ENCODE results near the gene PDE4D.

The PDE4D gene

DNA sequence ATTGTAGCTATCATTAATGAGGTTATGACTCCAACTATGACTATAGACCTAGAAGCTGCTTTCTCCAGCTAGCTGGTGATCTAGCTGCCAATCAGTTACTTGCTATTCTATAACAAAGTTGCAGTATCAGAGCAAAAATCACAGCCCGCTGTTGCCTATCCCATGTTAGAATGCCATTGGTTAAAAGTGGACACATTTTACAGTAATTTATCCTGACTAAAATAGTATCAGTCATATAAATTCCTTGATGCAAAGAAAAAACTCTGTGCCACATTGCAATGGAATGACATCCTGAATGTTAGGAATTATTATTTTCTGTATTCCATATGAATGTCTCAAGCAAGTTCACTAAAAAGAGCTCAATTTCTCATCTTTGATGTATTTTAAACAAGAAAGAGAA is 626.5 kb downstream of the PDE4D start:
- DNase-seq = no peak

DNA sequence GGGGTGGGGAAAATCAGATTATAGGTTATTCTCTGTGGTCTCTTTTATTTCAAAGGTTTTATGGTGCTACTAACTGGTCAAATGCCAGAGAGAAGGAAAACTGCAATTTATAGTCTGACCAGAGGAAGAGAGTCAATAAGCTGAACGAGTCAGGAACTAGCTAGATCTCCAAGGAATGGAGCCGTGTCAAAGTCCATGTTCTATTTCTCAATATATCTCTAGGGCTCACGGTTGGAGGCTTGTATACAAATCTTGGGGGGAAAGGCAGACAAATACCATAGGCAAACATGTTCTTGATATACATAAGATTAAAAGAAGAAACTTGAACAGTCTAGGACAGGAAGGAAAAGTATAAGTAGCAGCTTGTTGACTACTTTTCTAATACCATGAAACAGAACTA is 627.1 kb downstream of the PDE4D start:
- no peak for DNase-seq

- no peak for DNase-seq
These were observed 628.8 kb downstream of the PDE4D start for GRCh38 chr5:59264639-59265245.

DNA sequence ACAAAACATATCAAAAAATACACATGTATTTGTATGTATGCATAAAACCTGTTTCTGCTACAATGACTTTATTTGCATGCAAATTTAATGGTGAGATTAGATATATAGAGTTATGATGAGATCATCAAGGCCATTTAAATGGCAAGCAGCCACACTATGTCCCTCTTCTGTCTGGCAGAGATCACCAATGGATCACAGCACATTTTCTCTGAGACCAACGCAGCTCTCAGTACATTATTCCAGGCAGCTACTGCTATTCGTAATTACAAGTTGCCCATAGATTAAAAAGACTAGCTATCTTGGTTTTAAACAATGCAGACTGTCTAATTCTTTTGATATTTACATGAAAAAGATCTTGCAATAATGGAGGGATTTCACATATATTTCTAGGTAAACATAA is 629.5 kb downstream of the PDE4D start:
- no peak for DNase-seq

GRCh38 chr5:59261969-59262368 is 631.6 kb downstream of the PDE4D start:
- no peak for DNase-seq

DNA sequence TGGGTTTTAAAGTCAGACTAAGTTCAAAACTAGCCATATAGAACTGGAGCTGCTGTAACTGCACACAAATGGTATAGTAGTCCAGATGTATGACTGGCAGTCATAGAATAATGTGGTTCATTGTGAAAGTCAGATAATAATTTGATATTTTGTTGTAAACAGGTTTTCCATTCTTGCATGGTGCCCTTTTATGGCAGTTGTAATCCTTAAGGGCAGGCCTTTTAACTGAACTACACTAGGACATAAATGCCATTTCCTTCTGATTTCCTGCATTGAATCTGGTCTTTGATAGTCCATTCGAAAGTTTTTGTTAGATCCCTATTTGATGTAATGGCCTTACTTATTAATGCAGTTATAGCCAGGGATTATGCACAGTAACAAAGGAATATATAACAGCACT is 632.6 kb downstream of the PDE4D start:
- no peak for DNase-seq

- DNase-seq = no peak
These were observed 633.3 kb downstream of the PDE4D start for GRCh38 chr5:59260200-59260599.

GRCh38 chr5:59259237-59259636 is 634.3 kb downstream of the PDE4D start:
- no peak for DNase-seq

DNA sequence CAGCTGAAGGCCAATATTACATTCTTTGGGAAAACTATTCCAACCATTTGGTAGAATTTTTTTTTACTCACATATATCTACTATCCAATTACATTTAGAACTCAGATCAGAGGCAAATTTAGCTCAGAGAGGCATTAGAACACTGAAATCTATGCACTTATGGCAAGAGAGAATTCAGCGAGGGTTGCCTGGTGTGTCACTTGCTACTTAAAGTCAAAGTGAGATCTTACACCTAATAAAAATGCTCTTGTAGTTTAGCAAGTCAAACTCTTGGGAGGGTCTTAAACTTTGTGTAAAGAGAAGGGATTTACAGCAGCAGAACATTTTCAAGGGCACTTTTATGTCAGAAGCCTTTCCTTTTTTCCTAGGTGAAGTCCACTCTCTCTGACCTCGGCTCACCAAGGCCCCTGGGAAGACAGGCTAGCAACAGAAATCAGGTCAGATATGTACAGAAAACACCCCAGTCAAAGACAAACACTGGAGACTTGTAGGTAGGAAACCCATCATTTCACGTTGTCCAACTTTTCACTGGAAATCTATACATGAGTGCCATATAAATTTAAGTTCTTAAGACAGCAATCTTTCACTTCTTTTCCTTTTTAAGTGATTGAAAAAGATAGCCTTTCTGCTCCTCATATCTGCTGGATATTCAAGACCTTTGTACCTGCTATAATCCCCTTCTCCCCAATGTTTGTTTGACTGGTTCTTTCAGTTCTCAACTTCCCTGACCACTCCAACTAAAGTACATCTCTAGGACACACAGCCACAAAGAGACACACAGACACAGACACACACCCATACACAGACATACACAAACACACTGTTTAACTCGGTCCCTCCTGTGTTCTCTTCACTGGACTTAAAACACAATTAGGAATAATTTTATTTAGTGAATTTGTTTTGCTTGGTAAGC is 635.8 kb downstream of the PDE4D start:
- no peak for DNase-seq

DNA sequence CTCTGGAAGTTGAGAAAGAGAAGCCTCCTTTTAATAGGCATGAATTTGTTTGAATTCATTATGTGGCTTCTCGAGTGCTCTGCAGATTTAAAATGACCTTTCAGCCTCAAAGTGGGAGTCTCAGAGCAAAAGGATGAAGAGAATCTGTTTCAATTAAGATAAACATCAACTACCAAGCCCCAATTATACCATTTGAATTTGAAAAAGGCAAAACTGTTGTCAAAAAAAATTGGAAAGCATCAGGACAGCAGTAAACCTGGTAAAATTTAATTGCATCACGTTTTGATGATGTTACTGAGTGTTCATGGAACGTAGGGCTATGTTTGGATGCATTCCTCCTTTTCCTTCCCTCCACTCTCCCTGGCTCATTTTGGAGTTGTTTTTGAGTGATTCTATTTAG is 637.2 kb downstream of the PDE4D start:
- no peak for DNase-seq

DNA sequence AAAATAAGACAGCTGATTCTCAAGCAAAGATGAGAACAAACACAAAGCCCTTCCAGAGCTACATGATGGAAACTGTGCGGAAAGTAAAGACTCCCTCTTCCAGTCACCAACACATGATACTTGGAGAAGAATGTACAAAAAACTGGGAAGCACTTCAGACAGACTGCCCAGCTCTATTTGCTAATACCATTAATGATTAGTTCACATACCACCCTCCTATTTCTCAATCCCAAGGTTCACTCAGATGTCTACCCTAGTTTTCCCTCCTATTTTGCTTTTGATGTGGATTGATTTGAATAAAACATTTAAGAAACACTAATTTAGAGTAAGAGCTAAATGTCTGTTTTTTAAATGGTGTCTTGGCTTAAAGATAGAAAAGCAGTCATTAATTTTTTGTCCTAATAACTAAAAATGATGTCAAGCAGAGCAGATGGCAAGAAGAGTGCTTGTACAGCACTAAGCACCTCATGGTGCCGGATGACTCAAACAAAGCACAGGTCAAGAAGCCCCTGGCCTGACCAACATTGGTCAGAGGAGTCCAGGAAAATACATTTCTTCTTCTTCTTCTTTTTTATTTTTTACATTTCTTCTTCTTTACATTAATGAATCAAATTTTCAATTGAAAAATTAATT is 639.4 kb downstream of the PDE4D start:
- DNase-seq = no peak

- DNase-seq = no peak
These were observed 639.9 kb downstream of the PDE4D start for GRCh38 chr5:59253625-59254024.

DNA sequence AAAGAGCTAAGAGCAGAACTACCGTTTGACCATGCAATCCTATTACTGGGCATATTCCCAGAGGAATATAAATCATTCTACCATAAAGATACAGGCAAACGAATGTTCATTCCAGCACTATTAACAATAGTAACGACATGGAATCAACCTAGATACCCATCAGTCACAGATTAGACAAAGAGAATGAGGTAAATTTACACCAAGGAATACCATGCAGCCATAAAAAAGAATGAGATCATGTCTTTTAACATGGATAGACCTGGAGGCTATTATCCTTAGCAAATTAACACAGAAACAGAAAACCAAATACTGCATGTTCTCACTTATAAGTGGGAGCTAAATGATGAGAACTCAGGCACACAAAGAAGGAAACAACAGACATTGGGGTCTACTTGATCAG is 641.9 kb downstream of the PDE4D start:
- no peak for DNase-seq

DNA sequence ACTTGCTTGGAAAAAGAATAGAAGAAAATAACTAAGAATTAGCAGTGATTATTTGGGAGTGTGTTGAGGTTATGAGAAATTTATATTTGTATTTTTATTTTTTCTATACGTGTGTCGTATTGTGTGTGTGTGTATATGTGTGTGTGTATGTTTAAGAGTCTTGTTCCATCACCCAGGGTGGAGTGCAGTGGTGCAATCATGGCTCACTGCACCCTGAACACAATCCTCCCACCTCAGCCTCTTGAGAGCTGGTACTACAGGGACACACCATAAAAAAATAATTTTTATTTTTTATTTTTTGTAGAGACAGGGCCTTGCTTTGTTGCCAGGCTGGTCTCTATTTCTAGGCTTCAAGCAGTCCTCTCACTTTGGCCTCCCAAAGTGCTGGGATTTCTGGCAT is 643.8 kb downstream of the PDE4D start:
- no peak for DNase-seq

DNA sequence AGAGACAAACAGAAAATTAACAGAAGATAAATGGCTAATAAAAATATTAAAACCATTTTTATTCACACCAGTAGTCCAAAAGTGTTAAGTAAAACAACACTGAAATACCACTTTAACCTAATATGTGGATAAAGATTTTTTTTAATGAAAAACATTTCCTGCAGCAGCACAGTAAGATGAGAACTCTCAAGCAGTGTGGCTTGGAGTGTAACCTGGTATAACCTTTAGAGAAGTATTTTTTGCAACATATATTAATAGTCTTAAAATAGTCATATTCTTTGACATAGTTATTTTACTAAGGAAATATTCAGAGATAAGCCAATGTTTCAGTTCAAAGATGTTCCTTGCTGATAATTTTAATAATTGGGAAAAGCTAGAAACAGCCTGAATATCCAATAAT is 644.4 kb downstream of the PDE4D start:
- no peak for DNase-seq

DNA sequence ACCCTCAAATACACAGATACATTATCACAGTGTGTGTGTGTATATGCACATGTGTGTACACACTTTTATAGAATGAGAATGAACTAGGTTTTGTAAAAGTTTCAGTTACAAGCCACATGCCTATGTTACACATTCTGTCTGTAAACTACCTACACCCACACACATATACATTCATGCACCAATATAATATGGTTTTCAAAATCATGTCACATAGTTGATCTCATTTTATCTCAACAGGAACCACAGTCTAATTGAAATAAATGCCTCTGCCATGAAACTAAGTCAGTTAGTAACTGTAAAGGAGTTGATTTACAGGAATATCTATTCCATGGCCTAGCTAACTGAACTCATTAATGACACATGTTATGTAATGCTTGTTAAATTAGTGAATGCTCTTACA is 646.6 kb downstream of the PDE4D start:
- no peak for DNase-seq

- no peak for DNase-seq
These were observed 647.2 kb downstream of the PDE4D start for GRCh38 chr5:59246145-59246869.

DNA sequence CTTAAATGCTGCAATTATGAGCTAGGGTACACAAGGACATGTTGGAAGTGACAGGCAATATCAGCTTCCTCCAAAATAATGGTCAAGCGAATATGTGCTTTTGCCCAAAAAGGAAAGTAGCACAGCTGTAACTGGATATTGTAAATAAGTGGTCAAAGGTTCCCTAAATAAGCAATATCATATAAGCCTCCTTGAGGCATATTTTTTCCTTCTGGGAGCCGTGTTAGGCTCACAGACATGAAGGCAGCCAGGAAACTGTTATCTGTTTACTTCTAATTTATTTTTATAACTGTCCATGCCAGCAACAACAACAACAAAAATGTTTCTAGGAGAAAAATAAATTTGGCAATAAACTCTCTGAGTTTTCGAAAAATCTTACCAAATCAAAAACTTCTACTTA is 648.3 kb downstream of the PDE4D start:
- no peak for DNase-seq

DNA sequence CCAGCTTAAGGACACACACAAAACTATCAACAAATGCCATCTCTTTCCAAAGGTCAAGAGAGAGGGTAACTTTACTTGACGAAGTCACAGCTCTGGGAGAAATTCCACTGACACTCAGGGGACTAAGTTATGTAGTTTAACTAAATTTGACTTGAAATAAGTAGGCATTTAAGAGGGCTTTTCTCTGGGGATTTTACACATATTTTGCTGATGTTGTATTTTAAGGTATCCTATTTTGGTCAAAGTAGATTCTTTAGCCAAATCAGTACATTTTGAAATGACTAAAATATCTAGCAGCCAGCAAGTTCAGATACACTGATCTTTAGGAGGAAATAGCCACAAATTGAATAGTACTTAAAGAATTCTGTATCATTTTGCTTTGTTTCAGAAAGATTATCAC is 652.0 kb downstream of the PDE4D start:
- DNase-seq = no peak

DNA sequence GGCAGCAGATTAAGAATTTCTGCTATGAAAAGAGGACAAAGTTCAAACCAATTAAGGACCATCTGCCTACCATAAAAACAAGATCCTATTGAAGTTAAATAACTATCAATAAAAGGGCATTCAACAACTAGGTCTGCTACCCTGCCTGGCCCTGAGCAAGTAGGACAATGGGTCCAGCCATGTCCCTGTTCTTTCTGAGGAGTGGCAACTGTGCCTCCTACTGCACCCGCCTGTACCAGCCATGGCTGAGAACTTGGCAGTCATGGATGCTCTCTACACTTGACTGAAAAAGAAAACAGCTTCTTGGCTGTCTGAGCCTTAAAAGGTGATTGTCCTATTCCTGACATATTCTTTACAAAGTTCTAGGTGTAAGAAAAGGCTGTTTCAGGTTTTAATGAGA is 652.4 kb downstream of the PDE4D start:
- no peak for DNase-seq

DNA sequence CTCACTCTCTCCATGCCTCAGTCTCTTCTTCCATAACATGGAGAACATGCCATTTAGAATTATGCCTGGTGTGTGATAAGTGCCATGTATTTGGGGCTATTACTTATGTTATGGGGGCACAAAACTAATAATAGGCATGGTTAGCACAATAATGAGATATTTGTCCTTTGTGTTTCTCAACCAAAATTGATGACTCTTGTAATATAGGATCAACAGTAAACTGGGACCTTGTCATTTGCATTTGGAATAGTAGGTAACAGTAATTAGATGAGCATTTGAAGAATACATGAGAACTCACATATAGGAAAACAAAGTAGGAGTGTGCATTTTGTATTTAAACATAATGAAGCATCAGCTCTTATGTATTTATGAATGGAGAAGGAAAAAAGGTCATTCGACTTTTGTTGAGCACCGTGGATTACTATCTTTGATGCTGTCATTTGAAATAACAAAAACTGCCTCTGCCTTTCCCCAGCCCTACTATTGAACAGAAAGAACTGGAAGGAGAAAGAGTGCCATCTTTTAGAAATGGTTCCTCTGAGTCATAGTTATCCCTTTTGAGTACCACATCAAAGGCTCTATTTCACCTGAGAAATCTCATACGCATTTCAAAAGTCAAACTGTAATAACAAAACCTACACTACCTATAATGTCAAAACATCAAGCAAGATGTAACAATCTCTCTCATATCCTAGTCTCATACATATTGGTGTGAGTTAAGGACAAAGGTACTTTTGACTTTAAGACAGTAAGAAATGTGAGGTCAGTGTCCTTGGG is 655.2 kb downstream of the PDE4D start:
- no peak for DNase-seq

DNA sequence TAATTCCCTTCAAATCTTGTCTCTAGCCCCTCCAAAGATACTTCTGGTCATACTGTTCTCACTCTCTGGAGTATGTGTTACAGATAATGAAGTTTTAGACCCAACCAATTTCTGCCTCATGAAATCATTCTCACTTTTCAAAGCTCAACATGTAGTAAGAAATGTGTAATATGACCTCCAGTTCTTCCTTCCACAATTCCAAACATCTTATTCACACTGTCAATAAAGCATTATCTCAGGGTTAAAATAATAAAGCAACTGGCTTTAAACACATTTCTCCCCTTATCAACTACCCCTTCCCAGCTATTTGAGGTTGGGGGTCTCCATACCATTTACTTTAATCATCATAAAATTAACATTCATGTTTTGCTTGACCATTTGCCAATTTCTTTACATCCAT is 656.5 kb downstream of the PDE4D start:
- DNase-seq = no peak

DNA sequence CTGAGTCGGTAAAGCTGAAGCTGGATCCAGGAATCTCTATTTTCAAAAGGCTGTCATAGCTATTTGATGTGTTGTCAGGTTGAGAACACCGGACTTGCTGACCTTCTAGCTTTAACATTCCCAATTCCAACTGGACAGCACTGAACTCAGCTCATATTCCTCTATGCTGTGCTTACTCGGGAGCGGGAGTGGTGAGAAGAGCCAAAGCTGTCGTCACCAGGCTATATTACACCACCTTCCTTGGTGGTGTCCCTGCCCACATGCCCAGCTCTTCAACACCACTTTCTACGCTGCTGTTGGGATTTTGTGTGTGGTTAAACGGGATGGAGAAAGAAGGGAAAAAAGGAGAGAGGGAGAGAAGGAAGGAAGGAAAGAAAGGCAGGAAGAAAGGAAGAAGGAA is 657.1 kb downstream of the PDE4D start:
- no peak for DNase-seq

All from NCI-H226 (cell line).